GM12801 (cell line): Measurements from ENCODE around the gene ERI3.

Experiments
- TF ChIP-seq, protein P1 (sequence below): IDR thresholded peaks from one replicate; pipeline ENCODE4 v1.5.1; 2011; ENCODE audit warnings: control low read depth; ENCODE audit not compliant: insufficient read length; ENCODE audit errors: extremely low read depth

Gene ERI3, protein sequence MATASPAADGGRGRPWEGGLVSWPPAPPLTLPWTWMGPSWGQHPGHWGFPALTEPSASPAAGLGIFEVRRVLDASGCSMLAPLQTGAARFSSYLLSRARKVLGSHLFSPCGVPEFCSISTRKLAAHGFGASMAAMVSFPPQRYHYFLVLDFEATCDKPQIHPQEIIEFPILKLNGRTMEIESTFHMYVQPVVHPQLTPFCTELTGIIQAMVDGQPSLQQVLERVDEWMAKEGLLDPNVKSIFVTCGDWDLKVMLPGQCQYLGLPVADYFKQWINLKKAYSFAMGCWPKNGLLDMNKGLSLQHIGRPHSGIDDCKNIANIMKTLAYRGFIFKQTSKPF

DNA sequence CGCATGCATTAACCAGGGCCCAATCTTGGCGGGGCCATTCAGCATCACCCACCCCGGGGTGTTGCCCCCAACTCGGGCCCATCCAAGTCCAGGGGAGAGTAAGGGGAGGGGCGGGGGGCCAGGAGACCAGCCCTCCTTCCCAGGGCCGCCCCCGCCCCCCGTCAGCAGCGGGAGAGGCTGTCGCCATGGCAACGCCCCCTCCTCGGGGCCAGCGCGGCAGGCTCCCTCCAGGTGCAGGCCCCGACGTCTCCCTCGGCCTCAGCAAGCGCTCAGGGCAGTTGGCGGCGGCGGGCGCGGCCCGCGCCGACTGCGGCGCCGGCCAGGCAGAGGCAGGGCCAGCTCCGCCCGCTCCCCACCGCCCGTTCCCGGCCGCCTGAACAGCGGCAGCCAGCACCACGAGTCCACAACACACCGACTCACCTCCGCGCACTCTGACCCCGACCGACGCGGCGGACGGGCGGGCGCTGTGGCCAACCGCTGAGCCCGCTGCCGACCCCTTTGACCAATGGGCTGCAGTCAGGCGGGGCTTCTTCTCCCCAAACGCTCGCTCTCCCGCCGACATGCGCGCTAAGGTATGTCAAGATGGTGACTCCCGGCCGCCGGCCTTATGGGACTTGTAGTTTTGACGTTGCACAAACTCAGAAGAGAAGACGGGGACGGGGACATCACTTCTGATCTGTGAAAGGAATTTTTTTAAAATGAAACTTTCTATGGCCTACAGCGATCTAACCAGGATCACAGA, at the start of gene ERI3:
Gene ERI3, minus strand, starts transcription at position 418 of the 742 bp plus-strand sequence. Its CDS starts 231 bp downstream, at position 187.
- TF ChIP-seq, protein P1, sequence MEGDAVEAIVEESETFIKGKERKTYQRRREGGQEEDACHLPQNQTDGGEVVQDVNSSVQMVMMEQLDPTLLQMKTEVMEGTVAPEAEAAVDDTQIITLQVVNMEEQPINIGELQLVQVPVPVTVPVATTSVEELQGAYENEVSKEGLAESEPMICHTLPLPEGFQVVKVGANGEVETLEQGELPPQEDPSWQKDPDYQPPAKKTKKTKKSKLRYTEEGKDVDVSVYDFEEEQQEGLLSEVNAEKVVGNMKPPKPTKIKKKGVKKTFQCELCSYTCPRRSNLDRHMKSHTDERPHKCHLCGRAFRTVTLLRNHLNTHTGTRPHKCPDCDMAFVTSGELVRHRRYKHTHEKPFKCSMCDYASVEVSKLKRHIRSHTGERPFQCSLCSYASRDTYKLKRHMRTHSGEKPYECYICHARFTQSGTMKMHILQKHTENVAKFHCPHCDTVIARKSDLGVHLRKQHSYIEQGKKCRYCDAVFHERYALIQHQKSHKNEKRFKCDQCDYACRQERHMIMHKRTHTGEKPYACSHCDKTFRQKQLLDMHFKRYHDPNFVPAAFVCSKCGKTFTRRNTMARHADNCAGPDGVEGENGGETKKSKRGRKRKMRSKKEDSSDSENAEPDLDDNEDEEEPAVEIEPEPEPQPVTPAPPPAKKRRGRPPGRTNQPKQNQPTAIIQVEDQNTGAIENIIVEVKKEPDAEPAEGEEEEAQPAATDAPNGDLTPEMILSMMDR: no peak

DNA sequence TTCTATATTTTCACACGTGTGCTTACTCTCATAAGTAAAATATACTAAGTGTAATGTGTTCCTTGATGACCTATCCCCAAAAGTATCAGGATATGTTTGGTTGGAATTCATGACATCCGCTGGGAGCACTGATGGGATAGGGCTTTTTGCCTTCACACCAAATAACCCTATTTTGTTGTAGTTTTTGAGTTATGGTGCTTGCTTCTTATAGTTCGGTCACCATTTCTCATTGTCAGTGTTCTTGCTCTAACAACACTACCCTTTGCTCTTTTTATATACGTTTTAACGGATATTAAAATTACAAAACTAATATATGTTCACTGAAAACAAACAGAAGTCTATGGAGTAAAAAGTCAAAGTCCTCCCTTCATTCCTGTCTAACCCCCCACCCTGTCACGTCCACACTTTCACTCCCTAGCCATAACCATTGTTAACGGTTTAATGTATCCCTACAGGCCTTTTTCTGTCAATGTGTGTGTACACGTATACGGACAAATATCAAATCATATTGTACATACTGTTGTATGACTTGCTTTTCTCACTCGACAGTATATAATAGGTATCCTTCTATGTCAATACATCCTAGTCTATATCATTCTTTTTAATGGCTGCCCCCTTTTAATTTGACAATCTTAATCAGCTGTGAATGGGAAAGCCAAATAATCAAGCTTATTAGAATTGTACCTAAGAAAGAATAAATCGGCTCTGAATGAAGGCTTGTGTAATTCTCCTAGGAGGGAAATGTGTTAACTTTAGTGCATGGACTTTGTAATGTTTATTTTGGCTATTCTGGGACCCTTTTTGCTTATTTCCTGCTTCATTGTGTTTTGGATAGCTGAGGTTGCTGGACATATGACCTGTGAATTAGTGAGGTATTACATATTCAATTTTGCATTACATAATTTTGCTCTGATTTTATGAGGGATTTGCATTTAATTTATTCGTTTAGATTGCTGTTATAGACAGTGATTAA, 46.5 kb upstream of the ERI3 start:
- TF ChIP-seq, protein P1: no peak

- TF ChIP-seq, protein P1: no peak
Measured at GRCh38 chr1:44390277-44390676, 35.2 kb upstream of the ERI3 start.

- TF ChIP-seq, protein P1: no peak
Measured at GRCh38 chr1:44389437-44389836, 34.4 kb upstream of the ERI3 start.

GRCh38 chr1:44388551-44388950, 33.5 kb upstream of the ERI3 start:
- TF ChIP-seq, protein P1: no peak

DNA sequence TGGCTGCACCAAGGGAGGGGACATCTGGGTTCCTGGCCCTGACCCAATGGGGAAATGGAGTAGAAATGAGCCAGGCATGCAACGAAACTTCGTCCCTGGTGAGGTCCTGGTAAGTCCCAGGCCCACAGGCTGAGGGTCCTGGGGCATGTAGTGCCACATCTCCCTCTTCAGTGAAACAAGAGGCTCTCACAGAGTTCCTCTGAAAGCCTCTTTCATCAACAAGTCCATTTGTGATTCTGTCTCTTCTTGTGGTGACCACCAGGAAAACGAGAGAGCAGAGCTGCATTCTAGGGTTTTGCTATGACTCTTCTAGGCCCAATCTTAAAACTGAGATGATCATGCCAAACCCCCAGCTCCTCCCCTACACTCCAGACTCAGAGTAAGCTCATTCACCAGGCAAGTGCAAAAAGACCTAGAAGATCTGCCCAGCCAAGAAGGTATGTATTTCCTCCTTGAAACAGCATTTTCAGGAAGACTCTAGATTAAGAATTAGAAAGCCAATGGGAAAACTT, 25.7 kb upstream of the ERI3 start:
- TF ChIP-seq, protein P1: no peak
